ENCODE results near the gene FRMPD4.

FRMPD4 gene

DNA sequence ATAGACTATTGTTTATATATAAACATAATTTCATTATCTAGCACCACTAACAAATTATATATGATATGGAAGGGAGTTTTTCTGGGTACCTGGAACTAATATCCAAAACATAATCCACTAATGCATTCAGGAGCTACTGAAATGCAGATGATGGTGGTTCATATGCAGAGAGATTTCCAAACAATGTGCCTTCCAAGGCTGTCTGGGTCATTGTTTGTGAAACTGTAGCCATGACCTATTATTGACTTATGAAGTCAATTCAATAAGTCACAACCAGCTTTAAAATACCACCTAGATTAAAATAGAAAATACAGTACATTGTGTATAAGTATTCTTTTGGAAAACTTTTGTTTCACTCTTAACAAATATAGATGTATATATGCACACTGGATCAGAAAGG is 415.9 kb downstream of the FRMPD4 start:
- no peak for TF ChIP-seq CTCF (IDR thresholded peaks at IDR 0.05; ENCODE audit: low read depth, low read length, missing control alignments)
- no peak overlapping the region for H3K4me3 ChIP-seq (ENCODE audit: low read depth, low read length)

DNA sequence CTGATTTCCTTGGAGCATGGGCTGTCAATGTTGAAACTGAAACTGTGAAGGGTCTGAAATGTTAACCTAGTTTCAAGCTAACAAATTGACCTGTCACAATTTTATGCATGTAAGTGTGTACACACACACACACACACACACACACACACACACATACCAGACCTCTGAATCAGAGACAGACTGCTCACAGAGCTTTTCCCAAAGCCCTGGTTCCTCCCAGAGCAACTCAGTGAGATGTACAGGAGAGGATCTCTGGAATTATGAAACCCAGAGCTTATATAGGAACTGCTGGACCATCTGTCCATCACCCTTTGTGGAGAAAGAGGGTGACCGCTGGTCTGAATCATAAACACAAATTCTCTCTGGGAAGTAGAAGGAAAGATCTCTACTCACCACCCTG is 424.8 kb downstream of the FRMPD4 start:
- TF ChIP-seq CTCF (IDR thresholded peaks at IDR 0.05; ENCODE audit: low read depth, low read length, missing control alignments), result no peak
- DNase-seq (ENCODE audit: low read depth), result no peak
- H3K4me3 ChIP-seq (ENCODE audit: low read depth, low read length), result no peak overlapping the region

More for the DNA sequence above, 415.9 kb downstream of the FRMPD4 start:
- DNase-seq (ENCODE audit: low read depth), result no peak

- DNase-seq (ENCODE audit: low read depth), result no peak
- H3K4me3 ChIP-seq (ENCODE audit: low read depth, low read length), result no peak overlapping the region
- TF ChIP-seq CTCF (IDR thresholded peaks at IDR 0.05; ENCODE audit: low read depth, low read length, missing control alignments), result no peak
Observed at GRCh38 chrX:12564221-12564620, 425.9 kb downstream of the FRMPD4 start.

DNA sequence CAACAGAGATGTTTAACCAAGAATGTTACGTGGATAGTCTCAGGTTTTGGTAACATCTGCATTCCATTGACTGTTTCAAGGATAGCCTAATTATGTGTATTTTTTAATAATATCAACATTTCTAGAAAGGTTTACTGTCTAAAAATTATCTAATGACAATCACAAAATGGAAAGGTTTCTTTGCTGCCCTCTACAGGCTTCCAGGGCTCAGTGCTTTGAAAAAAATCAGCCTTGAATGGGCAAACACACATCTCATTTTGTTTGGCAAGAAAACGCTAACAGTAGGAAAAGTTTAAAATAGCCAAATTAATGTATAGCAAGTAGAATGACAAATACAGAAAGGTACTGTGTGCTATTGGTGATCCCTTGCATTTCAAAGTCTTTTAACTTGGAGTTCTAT is 429.6 kb downstream of the FRMPD4 start:
- no peak overlapping the region for H3K4me3 ChIP-seq (ENCODE audit: low read depth, low read length)
- DNase-seq (ENCODE audit: low read depth), result no peak
- peak; percentile 52 for TF ChIP-seq CTCF (IDR thresholded peaks at IDR 0.05; ENCODE audit: low read depth, low read length, missing control alignments)

GRCh38 chrX:12570859-12571501 is 432.7 kb downstream of the FRMPD4 start:
- H3K4me3 ChIP-seq (ENCODE audit: low read depth, low read length), result no peak overlapping the region
- TF ChIP-seq CTCF (IDR thresholded peaks at IDR 0.05; ENCODE audit: low read depth, low read length, missing control alignments), result no peak
- no peak for DNase-seq (ENCODE audit: low read depth)

DNA sequence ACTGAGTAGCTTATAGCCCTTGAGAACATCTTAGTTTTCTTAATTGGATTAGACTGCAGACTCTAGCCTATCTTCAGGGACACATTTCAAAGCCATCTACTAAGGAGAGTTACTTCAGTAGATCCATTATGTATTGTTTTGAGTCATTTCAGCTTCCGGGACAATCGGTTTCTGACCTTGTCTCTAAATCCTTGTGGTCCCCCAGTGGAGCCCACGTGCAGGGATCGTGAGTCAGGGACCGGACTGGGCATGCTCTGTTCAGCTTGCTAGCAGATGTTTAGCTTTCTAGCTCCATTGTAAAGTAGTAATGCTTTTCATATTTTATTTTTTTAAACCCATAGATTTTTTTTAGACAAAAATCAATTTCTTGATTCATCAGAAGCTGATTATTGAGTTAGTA is 441.0 kb downstream of the FRMPD4 start:
- TF ChIP-seq CTCF (IDR thresholded peaks at IDR 0.05; ENCODE audit: low read depth, low read length, missing control alignments), result no peak
- H3K4me3 ChIP-seq (ENCODE audit: low read depth, low read length), result no peak overlapping the region
- no peak for DNase-seq (ENCODE audit: low read depth)

GRCh38 chrX:12580548-12580947 is 442.3 kb downstream of the FRMPD4 start:
- no peak for TF ChIP-seq CTCF (IDR thresholded peaks at IDR 0.05; ENCODE audit: low read depth, low read length, missing control alignments)
- no peak overlapping the region for H3K4me3 ChIP-seq (ENCODE audit: low read depth, low read length)
- no peak for DNase-seq (ENCODE audit: low read depth)

Data from GM12864 (cell line).